ENCODE results near the gene CORO7.

GRCh38 chr16:4378161-4378666, 38.2 kb downstream of the CORO7 start:
- TF ChIP-seq CTCF (IDR thresholded peaks at IDR 0.05): no peak
- no peak for TF ChIP-seq POLR2A (IDR thresholded peaks at IDR 0.05)
